Hematopoietic multipotent progenitor cell (in vitro differentiated cells): Measurements from ENCODE around the gene KIRREL3. TPM values are rescaled to one million over a fixed set of nuclear protein-coding genes. Genes with fewer than 3 reads are reported as not detected.

Experiments
- DNase-seq, 3 donors: peaks; one replicate each; pipeline ENCODE4 v3.0.0-alpha.2; 2011 to 2015; ENCODE audit warnings: low read depth in 2 of 3, low spot score in 2 of 3
- total RNA-seq: library from RNA; depleted of rRNA; stranded (reverse); fragments of >200 nt; gene quantifications from one replicate; pipeline ENCODE4 v1.2.3, GENCODE V29; 2012

KIRREL3 gene
- total RNA-seq, 1 donor: not detected

DNA sequence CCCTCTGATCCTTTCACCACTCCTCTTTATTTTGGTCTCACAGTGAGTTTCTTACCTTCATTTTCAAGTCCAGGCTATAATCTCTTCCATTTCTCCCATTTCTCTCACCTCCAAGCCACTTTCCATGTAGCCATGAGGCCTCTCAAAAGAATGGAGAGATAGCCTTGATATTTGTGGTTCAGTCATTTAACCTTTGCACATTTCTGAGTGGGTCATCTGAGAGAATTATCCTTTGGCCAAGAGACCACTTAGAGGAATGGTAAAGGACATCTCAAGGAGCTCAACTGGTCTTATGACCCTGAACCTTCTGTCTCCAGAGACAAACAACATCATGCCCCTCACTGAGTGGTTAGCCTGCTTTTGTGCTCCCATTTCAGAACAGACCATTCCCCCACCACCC, 121.1 kb downstream of the KIRREL3 start:
- no peak for DNase-seq

DNA sequence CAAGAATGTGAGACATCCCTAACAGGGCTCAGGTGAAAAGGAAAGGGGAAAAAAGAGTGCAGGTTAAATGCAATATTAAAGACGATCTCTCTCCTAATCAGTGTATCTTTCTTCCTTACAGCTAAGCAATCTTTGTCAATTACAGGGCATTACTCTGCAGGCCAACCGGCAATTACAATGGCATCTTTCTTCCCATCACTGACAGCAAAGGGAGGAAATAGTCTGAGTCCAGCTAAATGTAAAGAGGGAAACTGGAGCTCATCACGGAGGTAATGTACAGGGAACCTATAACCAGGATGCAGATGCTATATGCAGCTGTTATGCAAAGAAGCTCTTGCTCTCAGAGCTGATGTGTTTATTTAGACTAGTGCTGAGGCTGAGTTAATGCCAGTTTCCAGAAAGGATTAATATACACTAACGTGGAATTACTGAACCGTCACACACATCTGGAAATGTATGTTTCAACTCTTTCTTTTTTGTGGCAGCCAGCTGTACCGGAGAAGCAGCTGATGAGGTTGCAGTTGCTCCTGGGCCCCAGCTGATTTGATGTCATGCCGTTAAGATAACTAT, 121.6 kb downstream of the KIRREL3 start:
- no peak for DNase-seq

DNA sequence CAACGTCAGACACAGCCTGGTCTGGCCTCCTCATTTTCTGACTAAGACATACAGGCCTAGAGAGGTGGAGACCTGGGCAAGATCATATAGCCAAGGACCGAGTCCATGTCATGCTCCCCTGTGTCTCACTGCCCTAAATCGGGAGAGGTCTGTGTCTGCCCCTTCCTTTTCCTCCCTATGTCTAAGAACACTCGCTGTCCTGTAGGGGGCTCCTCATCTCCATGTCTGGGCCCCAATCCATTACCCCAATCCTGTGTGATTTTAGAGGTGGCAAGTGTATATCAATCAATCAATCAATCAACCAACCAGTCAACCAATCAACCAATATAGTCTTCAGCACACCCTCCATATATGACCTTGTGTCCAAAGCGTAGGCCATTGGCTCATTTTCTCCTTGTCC, 125.7 kb downstream of the KIRREL3 start:
- DNase-seq: no peak

DNA sequence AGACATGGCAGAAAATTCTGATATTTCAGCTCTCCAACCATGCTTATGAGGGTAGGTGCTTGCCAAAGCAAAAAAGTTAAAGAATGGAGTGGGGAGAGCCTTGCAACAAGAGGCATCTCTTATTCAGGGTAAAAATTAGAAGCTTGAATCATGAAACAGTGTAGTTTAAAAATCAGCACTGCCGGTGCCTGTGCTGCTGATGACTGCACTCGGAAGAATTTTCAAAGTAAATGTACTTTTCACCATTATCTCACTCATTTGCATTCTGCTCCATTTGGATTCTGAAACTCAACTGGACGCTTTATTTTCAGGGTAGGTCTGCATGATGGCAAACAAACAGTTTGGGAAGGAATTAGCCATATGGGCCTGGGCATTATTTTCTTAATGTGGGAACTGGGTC, 126.3 kb downstream of the KIRREL3 start:
- DNase-seq: no peak

DNA sequence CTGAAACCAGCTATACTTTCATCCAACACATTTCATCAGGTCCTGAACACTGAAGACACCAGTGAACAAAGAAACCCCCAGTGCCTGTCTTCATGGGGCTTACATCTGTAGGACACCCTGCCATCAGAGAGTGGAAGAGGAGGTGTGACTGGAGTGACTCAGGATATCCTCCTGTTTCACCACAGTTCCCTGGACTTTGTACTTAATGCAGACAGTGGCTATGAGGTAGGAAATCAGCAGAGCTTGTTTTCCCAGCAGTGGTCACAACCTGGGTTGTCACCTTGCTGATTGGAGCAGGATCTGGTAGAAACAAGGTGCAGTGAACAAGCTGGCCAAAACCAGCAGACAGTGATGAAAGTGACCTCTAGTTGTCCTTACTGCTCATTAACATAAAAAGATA, 128.8 kb downstream of the KIRREL3 start:
- no peak for DNase-seq

DNA sequence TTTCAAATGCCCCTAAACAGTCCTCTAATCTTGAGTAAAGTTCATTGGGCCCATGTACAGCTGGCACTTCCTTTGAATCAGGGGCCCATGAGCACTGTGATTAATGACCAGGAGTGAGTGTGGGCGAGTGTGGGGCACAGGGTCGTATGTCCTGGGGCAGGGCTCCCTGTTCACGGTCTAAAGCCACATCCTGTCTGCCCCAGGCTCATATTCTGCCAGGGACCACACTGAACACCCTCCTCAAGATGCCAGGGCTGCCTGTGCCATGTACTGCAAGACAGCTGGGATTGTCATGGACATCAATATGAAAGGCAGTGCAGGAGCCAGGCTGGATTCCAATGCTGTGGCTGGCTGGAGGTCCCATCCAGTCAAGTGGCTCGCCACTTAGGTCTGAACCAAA, 130.5 kb downstream of the KIRREL3 start:
- DNase-seq: no peak

DNA sequence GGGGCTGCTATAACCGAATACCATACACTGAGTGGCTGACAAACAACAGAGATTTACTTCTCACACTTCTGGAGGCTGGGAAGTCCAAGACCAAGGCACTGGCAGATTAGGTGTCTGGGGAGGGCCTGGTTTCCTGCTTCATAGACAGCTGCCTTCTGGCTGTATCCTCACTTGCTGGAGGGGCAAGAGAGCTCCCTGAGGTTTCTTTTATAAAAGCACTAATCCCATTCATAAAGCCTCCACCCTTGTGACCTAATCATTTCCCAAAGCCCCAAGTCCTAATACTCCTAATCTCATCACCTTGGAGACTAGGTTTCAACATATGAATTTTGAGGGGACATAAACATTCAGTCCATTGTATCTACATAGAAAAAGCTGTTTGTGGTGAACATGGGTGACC, 131.8 kb downstream of the KIRREL3 start:
- DNase-seq: no peak

DNA sequence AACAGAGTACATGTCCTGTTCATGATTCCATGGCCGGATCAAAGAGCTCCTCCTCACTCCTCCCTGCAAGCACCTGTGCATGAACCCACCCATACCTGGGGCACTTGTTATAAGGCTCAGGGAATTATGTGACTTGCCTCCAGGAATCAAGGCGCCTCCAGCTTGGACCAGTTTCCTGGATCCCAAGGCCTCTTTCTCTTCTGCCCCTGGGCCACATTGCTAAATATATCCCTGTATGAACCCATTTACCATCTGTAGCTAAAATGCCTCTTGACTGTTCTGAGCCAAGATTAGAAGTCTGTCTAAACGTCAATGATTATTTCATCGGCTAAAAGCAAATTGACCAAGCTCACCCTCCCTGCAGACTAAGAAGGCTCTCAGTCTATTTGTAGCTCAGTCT, 135.6 kb downstream of the KIRREL3 start:
- no peak for DNase-seq

DNA sequence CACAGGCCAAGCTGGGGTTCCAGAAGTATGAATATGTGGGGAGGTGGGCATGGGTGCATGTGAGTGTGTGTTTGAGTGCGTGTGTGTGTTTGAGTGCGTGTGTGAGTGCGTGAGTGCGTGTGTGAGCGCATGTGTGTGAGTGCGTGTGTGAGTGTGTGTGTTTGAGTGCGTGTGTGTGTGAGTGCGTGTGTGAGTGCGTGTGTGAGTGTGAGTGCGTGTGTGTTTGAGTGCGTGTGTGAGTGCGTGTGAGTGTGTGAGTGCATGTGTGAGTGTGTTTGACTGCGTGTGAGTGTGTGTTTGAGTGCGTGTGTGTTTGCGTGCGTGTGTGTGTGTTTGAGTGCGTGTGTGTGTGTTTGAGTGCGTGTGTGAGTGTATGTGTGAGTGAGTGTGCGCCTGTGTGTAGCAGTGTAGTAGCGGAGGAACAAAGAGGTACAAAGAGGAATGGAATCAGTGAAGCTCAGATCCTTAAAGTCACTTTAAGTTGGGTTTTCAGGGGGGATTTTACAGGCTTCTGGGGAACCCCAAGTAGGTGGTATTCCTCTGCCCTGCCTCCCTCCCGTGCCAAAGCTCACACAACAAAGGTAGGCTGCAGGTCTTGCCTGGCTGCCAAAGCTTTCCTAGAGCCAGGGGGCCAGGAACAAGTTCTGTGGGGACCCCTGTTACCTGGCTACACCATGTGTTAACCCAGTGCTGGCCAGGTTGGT, 137.1 kb downstream of the KIRREL3 start:
- DNase-seq: no peak

DNA sequence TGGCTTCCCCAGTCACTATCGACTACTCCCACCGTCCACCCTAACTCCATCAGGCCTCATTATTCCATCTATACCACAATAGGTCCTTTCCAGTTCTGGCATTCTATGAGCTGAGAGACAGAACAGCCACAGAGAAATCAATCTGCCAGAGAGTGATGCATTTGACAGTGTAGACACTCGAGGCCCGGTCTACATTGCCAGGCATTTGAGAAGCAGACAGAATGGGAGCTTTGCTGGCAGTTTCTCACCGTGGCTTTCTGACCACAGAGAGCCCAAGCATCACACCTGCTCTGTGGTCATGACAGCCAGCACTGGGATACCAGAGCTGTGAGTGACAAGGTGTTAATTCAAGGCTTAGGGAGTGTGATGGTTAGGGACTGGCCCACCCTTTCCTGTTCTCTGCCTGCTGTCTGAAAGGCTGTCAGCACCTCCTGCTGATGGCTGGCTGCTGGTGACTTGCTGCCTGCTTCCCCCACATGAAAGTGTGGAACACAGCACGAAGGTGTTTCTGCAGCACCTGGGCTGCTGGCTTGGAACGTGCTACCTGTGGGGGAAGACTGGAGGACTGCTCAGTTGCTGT, 137.8 kb downstream of the KIRREL3 start:
- DNase-seq: peak in 1 of 3 donors; percentile 2

DNA sequence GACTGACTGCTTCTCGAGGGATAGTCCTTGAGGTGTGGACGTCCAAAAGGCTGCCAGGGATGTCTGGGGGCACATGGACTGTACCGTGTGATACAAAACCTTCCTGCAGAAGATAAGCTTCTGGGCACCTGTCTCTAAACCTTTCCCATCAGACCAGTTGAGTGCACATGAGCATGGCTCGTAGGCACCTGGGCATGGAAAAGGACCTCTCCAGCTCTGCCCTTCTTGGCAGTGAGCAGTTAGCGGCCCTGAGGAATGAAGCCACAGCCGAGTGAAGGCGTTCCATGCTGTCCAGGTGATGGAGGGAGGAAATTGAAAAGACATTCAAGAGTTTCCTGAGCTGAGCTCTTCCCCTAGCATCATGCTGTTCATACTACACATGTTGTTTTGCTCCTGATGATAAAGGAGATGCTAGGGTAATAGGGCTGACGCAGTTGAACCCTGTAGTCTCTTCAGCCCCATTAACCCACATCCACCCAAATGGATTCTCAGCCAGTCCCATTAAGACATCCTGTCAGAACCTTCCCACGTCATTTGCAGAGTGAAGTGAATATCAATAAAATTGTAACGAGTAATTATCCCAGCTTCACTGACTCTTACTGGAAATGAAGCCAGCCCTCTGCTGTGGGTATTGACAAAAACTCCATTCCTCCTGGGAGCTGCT, 138.6 kb downstream of the KIRREL3 start:
- DNase-seq: no peak

DNA sequence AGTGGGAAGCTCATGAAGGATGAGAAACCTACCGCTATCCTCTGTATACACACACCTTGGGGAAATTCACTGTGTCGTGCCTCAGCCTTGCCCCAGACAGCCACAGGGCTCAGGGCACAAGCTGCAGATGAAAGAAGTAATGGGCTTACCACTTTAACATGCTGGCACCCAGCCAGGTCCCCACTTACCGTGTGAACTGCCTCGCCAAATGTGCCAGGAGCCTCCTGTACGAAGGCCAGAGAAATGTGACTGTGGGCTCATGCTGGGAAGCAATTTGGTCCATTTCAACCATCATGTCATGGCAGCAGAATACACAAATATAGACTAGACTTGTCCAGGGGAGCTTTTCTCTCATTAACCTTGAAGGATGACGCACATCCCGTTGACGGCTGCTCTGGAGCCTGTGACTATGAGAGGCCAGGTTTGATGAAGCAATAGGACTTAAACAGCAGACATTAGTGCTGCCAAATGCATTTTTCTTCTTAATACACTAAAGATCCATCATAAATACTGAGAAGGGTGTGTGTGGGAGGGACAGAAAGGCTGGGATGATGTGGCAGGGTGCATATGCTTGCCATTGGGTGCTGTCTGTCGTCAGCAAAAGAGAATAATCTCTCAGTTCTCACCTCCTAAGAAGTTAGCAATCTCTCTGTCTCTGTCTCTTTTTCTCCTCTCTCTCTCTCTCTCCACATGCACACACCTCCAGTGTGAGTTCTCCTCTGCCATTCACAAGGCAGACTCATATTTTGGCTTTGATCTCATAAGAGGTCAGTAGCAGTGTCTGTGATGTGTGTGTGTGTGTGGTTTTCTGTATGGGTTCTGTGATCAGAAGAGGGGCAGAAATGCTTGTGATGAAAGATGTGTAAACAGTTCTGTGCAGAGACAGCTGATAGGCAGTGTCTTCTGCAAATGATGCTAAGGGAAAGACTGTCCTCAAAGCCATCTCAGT, 142.4 kb downstream of the KIRREL3 start:
- no peak for DNase-seq

DNA sequence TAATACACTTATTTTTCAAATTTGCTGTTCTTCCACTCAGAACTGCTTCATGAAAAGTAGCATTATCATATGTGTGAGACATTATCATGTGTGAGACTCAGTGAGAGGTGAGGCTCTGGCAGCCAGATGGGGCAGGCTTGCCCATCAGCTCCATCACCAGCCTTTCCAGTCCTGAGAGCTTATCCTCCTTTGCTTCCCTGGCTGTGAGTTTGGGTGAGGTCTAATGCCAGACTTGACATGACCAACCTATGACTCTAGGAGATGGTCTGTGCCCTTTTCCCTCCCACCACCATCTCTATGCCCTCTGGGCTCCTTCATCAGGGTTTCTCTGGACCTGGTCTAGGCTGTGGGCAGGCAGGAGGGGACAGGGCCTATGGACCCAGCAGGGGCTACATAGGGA, 145.0 kb downstream of the KIRREL3 start:
- DNase-seq: no peak

DNA sequence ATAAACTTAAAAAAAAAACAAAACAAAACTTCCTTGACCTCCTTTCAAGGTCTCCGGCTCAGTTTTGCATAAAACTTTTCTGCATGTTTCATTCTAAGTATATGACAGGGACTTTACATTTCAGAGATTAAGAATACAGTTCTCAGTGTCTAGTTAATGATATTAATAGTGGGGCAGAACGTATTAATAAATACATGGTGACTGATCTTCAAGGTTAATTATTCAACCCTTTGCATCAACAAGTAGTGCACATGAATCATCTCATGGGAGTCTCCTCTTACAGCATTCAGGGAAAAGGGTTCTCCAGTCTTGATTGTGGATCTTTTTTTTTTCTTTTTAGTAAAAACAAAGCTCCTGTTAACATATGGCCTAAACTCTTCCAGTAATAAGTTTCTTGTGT, 146.8 kb downstream of the KIRREL3 start:
- no peak for DNase-seq

DNA sequence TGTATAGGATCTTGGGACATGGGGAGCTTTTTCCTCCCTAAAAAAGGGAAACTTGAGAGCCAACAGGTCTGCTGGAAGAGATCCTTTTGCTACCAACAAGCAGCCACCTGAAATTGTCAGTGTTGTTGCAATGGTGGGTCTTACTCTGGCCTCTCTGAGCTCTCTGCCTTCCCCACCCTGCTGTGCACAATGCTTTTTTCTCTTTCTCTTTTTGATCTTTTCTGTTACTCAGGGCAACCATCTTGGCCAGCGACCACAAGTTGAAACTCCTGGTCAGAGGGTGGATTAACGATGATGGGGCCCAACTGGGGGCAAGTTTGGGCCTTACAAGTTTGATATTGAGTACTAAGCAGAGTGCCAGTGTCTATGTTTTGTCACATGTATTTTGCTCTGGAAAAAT, 155.8 kb downstream of the KIRREL3 start:
- DNase-seq: no peak

DNA sequence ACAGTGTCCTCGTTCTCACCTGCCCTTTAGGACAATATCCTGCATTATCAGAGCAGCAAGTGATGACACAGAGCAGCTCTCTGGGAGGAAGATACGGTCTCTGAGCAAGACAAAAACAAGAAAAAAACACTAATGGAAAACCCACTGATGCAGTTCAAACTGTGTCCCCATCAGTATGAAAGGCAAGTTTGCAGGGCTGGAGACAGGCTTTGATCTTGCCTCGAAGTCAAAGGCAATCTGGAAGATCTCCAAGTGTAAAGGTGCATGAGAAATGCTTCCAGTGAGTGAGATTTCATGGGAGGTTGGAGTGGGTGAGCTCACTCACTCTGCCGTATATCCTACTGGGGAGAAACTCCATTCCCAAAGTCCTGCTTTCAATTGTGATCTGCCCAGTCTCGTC, 157.5 kb downstream of the KIRREL3 start:
- no peak for DNase-seq

DNA sequence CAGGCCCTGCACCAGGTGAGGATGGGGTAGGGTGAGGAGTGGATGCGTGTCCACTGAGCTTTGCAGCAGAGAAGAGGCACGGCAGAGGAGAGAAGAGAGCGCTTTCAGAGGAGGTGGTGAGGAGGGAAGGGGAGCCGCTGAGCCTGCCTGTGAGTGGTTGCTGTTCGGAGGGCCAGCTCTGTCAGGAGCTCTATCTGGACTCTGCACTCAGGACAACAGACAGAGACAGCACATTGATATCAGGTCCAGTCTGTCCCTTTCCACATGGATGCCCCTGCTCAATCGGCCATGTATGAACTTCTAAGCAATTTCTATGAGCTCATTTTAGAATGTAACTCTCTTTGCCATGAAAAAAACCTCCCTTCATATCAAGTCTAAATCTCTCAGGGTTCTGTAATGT, 158.6 kb downstream of the KIRREL3 start:
- no peak for DNase-seq

DNA sequence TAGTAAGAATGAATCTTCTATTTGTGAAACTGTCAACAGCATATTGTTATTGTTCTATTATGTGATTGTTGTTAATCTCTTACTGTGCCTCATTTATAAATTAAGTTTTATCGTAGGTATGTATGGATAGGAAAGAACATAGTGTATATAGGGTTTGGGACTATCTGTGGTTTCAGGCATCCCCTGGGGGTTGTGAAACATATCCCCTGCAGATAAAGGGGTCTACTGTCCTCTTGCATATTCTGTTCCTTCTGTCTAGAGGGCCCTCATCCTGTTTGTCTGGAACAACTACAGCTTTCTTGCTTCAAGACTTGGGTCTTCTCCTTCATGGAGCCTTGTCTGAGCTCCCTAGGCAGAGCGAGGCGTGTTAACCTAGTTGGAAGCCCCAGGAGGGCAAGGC, 159.6 kb downstream of the KIRREL3 start:
- no peak for DNase-seq

DNA sequence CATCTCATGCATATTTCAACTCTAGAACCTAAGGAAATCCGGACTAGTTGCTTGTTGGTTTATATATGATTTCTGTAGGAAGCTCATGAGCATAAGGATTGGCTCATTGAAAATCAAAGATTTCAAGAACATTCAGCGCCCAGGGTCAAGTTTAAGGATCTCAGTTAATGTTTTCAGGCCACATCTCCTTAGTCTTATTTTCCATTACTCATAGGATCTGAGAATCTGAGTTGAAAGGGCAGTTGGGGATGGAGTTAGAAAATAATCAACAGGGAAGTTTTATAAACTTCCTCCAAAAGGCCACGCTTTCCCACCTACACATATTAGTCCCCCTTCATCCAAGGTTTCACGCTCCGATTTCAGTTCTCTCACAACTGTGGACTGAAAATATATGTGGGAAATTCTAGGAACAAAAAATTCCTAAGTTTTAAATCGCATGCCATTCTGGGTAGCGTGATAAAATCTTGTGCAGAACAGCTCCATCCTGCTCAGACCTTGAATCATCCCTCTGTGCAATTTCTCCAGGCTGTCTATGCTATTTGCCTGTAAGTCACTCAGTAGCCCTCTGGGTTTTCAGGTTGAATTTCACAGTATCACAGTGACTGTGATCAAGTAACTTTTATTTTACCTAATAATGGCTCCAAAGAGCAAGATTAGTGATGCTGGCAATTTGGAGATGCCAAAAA, 160.2 kb downstream of the KIRREL3 start:
- no peak for DNase-seq

DNA sequence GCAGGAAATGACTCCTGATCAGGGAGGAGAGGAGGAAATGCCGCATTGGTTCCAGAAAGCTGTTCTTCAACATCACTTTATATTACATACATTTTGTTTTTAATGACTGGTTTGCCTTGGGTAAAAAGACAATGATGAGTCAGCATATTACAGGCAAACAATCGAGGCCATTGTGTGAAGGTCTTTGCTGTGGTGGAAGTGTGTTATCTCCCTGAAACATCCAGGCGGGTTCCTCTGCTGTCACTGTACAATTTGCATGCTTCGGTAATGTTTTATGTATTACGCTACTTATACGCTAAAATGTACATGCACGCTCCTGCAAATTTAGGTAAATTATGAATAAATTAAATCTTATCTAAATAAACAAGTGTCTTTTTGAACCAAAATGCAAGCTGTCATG, 161.1 kb downstream of the KIRREL3 start:
- DNase-seq: peak in 2 of 3 donors; percentile 14 to 20
